ENCODE data around the gene KDM4B.
"Not testable (repeated sequence)": the region's sequence is repeated elsewhere in the genome, so short reads cannot be mapped to it uniquely, and the experiment has no call there.

Gene KDM4B

DNA sequence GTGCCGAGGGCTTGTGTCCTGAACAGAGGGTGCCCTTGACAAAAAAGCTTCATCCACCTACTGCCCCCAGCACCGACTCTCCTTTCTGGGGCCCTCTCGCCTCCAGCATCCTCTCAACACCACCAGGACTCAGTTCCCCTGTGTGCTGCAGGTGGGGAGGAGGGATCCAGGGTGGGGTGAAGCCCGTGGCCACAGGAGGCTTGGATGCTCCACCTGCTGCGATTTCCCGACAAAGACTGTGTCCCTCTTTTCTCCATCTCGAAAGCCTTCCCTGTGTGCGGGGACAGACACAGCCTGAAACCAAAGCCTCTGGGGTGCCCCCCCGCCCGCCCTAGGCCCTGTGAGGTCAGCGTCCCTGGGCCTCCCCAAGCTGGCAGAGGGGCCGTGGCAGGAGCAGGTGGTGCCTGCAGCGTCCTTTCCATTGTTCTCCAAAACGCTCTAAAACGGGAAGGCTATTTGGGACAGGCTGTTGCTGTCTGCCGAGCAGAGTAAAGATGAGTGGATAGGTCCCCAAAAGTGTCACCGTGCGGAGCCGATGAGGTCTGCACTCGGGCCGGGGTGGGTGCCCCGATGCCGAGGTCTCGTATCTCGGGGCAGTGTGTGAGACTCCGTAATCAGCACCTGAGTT lies 186.0 kb downstream of the KDM4B start:
- H3K27ac ChIP-seq: no peak overlapping the region

DNA sequence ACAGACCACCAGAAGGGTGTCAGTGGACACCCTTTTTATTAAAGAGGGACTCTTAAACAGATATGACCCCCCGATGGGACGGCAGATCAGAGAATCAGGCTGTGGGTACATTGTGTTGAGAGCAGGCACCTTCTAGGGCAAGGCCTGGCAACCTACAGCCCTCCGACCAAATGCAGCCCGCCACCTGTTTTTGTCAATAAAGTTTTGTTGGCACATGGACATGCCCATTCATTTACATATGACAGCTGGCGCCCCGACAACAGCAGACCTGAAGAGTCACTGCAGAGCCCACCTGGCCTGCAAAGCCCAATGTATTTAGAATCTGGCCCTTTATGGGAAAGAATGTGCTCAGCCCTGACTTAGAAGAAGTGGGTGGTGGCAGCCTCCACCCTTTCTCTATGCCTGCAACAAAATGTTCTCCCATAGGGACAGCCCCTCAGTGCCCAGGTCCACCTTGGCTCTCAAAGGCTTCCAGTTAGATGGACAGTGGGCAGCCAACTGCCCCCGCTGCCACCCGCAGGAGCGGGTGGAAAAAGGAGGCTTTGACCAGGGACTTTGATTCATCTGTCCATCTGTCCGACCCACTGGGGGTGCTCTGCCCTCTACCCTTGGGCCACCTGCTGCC lies 186.8 kb downstream of the KDM4B start:
- TF ChIP-seq ZFX (IDR thresholded peaks at IDR 0.05) (no peak), CTCF (conservative IDR thresholded peaks at IDR 0.05) (no peak)
- no peak overlapping the region for H3K27ac ChIP-seq

More for the DNA sequence above, 186.0 kb downstream of the KDM4B start:
- TF ChIP-seq CTCF (conservative IDR thresholded peaks at IDR 0.05) (no peak), ZFX (IDR thresholded peaks at IDR 0.05) (no peak)

GRCh38 chr19:5156231-5156986 lies 187.5 kb downstream of the KDM4B start:
- no peak for TF ChIP-seq CTCF (conservative IDR thresholded peaks at IDR 0.05)
- TF ChIP-seq ZFX (IDR thresholded peaks at IDR 0.05): no peak
- no peak overlapping the region for H3K27ac ChIP-seq

GRCh38 chr19:5157186-5157585 lies 188.3 kb downstream of the KDM4B start:
- H3K27ac ChIP-seq: no peak overlapping the region
- no peak for TF ChIP-seq CTCF (conservative IDR thresholded peaks at IDR 0.05)
- no peak for TF ChIP-seq ZFX (IDR thresholded peaks at IDR 0.05)

DNA sequence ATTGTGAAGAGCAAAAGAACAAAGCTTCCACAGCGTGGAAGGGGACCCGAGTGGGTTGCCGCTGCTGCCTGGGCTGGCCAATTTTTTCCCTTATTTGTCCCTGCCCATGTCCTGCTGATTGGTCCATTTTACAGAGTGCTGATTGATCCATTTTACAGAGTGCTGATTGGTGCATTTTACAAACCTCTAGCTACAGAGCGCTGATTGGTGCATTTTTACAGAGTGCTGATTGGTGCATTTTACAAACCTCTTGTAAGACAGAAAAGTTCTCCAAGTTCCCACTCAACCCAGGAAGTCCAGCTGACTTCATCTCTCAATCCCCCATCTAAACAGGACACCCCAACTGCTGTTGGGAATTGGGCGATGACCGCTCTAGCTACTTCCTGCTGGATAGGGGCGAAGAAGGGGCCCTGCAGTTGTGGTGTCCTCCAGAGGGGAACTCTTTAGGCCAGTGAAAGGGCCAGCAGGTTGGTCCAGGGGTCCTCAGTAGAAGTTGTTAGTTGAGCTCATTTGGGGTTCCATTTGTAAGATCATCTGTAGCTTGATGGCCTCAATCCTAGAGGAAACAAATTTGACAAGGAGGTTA lies 189.7 kb downstream of the KDM4B start:
- H3K27ac ChIP-seq: not testable (repeated sequence)

- not testable (repeated sequence) for H3K27ac ChIP-seq
These were observed 191.4 kb downstream of the KDM4B start for GRCh38 chr19:5160158-5160795.

DNA sequence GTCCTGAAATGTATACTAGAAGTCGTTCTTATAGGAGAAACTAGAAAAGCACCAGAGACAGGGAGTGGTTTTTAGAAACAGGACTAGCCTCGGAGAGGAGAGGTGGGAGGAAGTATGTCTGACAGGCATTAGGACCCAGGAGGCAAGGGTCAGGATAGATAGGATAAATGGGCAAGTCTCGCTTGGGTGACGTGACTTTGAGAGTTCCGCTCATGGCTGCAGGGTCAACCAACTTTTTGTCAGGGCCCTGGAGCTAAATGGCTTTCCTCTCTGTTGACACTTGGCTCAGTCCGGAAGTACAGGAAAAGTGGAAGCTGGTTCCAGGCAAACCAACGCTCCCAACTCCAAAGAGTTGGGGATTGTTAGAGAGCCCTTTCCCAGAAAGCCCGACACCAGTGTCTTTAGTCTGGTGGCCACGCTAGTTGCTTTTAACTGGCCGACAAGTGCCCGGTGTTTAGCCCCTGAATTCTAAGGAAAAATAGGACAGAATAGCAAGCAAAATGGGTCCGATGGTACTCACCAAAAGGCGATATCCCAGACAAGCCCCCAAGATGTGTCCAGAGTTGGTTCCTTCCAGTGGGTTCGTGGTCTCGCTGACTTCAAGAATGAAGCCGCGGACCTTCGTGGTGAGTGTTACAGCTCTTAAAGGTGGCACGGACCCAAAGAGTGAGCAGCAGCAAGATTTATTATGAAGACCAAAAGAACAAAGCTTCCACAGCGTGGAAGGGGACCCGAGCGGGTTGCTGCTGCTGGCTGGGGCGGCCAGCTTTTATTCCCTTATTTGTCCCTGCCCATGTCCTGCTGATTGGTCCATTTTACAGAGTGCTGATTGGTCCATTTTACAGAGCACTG lies 196.2 kb downstream of the KDM4B start:
- H3K27ac ChIP-seq: not testable (repeated sequence)

GRCh38 chr19:5165697-5166019 lies 196.7 kb downstream of the KDM4B start:
- TF ChIP-seq CTCF (conservative IDR thresholded peaks at IDR 0.05): no peak
- TF ChIP-seq ZFX (IDR thresholded peaks at IDR 0.05): no peak
- H3K27ac ChIP-seq: no peak overlapping the region

All from C4-2B (cell line).